KOPT-K1 (cell line): Measurements from ENCODE around the gene ASCL2.
"Not testable (repeated sequence)": the region's sequence is repeated elsewhere in the genome, so short reads cannot be mapped to it uniquely, and the experiment has no call there.

Source experiments
- H3K27ac ChIP-seq: fragments of 200-600 bp; sonication (generic); 2 replicates; pipeline ENCODE4 v1.5.1; 2016; ENCODE audit warnings: antibody characterized with exemption, mild to moderate bottlenecking, low read depth, low read length; ENCODE audit not compliant: poor library complexity, severe bottlenecking
- H3K36me3 ChIP-seq: fragments of 200-600 bp; sonication (generic); 2 replicates; pipeline ENCODE4 v1.5.1; 2017; ENCODE audit warnings: antibody characterized with exemption, mild to moderate bottlenecking, low read length, moderate library complexity; ENCODE audit not compliant: insufficient read depth
- H3K9me3 ChIP-seq: fragments of 200-600 bp; sonication (generic); 2 replicates; pipeline ENCODE4 v1.5.1; 2017; ENCODE audit warnings: antibody characterized with exemption, low read length, mild to moderate bottlenecking; ENCODE audit not compliant: insufficient read depth, poor library complexity, severe bottlenecking

The ASCL2 gene

DNA sequence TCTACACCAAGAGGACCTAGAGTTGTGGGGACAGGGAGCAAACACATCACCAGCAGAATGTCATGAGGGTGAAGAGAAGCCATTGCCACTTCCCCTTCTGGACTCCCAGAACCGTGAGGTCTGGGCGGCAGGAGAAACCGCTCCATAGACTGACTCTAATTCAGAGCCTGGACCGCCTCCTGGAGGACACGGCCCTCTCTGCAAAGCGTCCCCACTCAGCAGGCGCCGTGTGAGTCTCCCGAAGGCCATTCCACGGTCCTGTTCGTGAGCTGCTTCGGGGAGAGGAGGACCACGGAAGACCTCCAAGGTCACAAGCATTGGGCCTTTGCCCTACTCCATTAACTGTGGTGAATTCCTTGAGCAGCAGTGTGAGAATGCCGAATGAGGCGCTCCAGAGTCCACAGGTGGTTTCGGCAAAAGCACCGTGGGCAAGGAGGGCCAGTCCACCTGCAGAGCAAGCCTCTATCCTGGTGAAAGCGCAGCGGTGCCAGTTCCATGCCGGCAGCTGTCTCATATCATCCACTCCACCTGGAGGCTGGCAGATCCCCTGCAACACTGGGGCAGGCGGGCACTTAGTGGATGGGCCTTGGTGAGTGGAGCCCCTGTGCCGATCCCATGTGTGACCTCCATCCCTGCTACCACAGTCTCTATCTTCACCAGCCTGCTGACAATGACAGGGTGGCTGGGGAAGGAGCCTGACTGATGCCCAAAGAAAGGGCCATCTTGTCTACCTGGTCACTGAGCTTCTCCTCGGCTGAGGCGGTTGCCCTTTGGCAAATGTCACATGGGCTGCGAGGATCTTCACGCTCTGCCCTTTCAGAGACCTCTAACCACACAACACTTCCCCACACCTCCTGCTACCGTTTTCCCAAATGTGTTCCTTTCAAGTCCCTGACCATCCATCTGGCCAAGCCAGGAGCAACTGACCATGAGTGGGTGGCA lies 23.9 kb upstream of the ASCL2 start:
- Histone ChIP-seq H3K27ac (no peak overlapping the region), H3K36me3 (no peaks in the 10 kb centered on the region)

DNA sequence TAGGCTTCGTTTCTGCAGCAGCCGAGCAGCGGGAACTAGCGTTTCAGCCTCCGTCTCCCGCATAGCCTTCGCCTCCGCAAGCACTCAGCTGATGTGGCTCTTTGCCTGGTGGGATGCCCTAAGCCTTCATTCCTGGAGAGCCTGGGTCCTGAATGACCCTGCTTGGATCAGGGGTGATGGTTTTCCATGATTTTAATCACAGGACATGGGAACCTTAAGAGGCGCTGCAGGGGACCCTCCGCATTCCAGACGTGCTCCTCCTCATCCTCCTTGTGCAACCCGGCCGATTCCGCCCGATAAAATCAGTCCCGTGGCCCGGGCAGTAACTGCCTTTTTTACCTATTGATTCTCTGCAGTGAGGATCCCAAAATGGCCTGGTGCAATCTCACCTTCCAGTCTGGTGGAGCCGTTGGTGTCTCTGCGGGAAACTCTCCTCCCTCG lies 23.2 kb upstream of the ASCL2 start:
- H3K36me3 ChIP-seq, result no peaks in the 10 kb centered on the region
- H3K27ac ChIP-seq, result no peak overlapping the region
- no peaks in the 10 kb centered on the region for H3K9me3 ChIP-seq

More for the DNA sequence above, 23.9 kb upstream of the ASCL2 start:
- H3K9me3 ChIP-seq, result no peaks in the 10 kb centered on the region

DNA sequence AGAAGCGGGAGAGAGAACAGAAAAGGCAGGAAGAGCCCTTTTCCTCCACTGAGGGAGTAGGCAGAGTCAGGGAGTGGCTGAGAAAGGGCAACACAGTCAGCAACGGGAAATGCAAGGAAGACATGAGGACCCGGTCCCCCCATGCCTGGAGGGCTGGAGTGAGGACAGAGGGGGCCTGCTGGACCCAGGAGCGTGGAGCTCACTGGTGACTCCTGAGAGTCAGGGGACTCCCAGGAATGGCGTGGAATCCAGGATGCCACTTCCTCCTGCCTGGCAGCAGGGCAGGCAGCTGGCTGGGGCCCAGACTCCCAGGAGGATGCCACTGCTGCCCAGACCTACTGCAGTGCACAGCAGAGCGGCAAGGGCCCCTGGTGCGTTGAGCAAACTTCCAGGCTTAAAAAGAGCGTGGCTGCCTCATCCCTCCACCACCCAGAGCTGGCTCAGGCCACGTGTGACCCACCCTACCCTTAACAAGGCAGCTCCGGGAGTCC lies 20.0 kb upstream of the ASCL2 start:
- Histone ChIP-seq H3K27ac (no peak overlapping the region), H3K36me3 (no peaks in the 10 kb centered on the region)

DNA sequence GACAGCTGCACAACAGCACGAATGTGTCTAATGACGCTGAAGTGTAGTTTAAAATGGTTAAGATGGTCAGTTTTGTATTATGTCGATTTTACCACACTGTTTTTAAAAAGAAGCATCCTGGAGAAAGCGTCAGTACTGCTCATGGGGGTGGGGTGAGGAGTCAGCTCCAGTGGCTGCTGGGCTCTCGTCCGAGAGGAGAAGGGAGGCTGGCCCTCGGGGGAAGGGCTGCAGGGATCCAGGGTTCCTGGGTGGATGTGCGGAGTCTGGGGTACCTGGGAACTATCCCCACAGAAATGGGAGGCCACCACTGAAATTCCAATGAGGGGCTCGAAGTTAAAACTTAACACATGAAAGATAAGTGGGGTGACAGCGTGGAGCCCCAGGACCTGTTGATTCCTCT lies 19.5 kb upstream of the ASCL2 start:
- Histone ChIP-seq H3K9me3 (no peaks in the 10 kb centered on the region), H3K27ac (no peak overlapping the region), H3K36me3 (no peaks in the 10 kb centered on the region)

More for the DNA sequence above, 20.0 kb upstream of the ASCL2 start:
- H3K9me3 ChIP-seq, result no peaks in the 10 kb centered on the region

DNA sequence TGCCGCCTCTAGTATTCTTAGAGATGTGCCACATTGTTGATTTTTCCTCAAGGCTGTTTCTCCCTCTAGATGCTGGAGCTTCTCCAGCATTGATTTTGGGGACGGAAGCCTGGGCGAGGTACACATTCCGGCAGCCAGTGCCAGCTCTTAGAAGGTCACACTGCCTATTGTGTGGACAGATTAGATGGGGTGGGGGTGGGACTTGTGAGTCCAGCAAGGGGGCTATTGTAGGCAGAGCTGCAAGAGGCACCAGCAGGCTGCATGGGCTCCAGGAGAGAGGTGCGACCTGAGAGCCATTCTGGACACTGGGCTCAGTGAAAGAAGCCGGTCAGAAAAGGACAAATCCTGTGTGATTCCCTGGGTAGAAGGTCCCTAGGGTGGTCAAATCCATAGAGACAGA lies 19.0 kb upstream of the ASCL2 start:
- Histone ChIP-seq H3K27ac (no peak overlapping the region), H3K36me3 (no peaks in the 10 kb centered on the region), H3K9me3 (no peaks in the 10 kb centered on the region)

DNA sequence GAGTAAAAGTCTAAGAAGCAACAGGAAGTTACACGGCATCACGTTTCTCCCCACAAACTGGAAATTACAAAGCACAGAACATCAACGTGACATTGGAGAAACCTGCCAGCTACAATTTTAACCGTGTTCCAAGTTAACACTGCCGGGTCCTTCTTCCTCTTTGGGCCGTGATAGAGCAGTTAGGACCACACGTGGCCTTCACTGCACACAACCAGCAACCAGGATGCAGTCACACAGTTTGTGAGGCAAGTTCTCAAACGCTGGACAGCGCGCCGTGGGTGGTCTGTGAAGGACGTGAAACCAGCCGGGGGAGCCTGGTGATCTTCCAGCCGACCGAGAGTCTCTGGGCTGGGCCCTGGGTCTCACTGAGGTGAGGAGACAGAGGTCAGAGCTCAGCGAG lies 16.7 kb upstream of the ASCL2 start:
- Histone ChIP-seq H3K27ac (no peak overlapping the region), H3K36me3 (no peaks in the 10 kb centered on the region), H3K9me3 (peaks cover 10% of the 10 kb centered on the region)

DNA sequence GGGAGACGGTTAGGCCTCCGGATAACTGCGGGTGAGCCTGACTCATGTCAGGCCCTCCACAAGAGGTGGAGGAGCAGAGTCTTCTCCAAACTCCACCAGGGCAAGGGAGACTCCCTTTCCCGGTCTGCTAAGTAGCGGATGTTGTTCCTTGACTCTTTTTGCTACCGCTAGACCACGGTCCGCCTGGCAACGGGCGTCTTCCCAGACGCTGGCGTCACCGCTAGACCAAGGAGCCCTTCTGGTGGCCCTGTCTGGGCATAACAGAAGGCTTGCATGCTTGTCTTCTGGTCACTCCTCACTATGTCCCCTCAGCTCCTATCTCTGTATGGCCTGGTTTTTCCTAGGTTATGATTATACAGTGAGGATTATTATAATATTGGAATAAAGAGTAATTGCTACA lies 16.0 kb upstream of the ASCL2 start:
- H3K27ac ChIP-seq, H3K9me3 ChIP-seq, H3K36me3 ChIP-seq: not testable (repeated sequence)

DNA sequence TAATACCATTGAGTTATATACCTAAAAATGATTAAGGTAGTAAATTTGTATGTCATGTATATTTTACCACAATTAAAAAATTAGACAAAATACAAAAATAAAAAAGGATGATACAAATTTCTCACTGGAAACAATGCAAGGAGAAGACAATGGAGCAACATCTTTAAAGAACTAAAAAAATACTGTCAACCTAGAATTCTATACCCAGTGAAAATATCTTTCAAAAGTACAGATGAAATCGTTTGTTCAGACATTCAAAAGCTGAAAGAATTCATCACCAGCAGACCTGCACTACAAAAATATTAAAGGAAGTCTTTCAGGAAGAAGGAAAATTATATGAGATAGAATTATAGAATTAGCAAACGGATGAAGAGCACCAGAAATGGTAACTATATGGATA lies 9.8 kb upstream of the ASCL2 start:
- Histone ChIP-seq H3K9me3 (peaks cover 19% of the 10 kb centered on the region), H3K27ac (no peak overlapping the region), H3K36me3 (no peaks in the 10 kb centered on the region)

DNA sequence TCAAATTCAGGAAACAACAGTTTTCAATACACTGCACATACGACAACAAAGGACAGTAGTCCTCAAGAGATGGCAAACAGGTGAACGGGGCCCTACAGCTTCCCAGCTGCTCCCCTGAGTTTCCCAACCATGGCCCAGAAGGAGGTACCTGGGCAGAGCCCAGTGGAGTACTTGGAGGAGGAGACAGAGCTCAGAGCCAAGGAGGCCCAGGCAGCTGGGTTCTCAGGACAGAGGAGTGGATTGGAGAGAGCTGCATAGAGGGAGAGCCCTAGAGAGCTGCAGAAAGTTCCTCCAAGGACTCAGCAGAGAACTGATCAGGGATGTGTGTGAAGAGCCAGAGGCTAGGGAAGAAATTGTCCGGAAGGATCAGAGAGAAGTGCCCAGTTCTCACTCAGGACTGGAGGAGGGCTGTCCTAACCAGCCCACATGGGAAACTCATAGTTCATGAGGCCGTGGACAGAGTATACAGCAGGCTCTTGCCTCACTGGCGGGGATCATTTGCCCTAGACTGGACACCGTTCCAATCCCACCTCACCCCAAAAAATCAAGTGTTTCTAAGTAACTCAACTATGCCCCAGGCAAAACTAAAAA lies 7.6 kb upstream of the ASCL2 start:
- H3K27ac ChIP-seq, result no peak overlapping the region
- no peaks in the 10 kb centered on the region for H3K36me3 ChIP-seq
- peaks cover 13% of the 10 kb centered on the region for H3K9me3 ChIP-seq

DNA sequence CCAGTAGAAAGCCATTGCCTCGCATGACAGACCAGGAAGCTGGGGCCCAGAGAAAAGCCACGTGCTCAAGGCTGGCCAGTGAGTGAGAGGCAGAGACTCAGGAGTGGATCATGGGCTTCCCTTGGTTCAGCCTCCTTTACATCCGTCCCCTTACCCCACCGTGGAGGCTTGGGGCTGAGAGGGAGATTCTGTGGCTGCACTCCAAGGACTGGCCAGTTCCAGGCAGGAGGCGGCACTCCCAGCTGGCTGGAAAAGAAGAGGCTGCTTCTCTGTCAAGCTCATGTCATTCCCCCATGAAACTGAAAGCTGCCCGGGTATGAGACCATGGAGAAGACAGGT lies 6.6 kb upstream of the ASCL2 start:
- peaks cover 9% of the 10 kb centered on the region for H3K9me3 ChIP-seq
- H3K27ac ChIP-seq, result no peak overlapping the region
- H3K36me3 ChIP-seq, result no peaks in the 10 kb centered on the region

DNA sequence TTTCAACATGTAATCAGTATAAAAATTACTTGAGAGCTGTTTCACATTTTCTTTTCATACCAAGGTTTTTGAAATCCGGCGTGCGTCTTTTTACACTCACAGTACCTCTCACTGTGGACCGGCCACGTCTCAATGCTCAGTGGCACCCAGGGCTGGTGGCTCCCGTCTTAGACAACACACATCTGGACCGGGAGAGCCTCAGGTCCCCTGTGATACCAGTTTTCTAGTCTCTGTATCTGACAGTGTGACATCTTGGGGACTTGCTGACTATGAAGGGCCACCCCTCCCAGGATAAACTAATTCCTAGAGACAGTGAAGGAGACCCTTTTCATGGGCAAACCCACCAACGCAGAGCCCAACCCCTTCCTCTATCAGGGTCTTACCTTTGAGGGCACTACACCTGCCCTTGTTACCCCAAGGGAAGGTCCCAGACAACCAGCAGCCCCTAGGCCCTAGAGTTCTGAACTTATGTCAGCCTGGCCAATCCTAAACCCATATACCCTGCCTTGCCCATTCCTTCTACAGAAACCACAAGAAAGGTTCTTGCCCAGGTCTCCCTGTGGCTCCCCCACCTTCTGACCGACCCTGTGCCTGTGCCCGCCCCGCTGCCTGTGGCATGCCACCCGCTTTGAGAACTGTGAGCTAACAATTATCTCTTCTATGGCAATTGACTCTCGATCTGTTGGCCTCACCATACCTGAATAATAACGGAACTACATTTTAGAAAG lies 6.1 kb upstream of the ASCL2 start:
- peaks cover 9% of the 10 kb centered on the region for H3K9me3 ChIP-seq
- no peak overlapping the region for H3K27ac ChIP-seq
- no peaks in the 10 kb centered on the region for H3K36me3 ChIP-seq

DNA sequence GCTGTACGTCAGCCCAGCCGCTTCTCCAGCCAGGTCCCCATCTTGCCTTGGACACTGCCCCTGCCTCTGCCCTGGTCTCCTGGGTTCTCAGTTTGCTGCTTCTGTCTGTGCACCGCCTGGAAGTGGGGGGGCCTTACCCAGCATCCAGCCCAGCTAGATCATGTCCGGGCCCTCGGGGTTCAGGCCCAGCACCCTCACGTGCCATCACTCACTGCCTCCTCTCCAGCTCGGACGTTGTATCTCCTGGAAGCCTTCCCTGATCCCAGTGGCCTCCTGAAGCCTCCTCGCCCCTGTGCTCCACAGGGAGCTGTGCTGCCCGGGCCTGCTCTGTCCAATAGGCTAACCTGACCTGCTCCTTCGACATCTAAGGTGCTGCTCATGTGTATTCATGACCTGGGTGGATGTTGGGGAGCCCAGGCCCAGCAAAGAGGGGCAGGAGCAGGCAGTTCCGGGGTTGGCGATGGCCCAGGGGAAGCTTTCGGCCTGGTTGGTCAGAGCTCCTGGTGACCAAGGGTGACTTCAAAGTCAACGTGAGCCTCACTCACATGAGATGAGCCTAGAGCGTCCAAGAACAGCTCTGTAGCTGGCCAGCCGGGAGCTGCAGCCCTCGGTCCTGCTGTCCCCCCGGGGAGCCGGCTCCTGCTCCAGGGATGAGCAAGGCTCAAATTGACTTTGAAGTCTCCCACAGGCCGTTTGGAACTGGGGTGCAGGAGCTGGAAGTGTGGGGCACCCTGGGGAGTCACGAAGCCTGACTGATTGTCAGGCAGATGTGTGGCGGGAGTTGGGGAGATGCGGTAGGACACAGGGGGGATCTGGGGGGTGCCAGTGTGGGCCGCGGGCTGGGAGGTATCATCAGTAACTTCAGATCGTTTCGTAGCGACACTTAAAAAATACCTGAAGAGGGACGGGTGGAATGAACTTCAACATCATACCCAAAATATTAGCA lies 5.2 kb upstream of the ASCL2 start:
- Histone ChIP-seq H3K9me3 (peaks cover 9% of the 10 kb centered on the region), H3K27ac (no peak overlapping the region), H3K36me3 (no peaks in the 10 kb centered on the region)

DNA sequence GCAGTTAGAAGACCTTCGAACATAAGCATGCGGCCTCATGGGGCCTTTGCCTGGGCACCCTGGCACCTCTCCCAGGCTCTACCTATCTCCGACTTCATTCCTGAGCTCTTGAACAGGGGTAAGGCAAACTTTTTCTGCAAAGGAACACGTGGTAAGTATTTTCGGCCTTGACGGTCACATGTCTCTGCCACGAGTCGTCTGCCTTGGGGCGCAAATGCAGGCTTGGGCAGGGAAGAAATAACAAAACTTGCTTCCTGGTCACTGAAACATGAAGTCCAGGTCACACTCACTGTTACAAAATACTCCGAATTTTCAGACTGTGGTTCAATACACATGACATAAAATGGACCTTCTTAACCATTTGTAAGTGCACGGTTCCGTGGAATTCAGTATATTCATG lies 3.4 kb upstream of the ASCL2 start:
- no peaks in the 10 kb centered on the region for H3K9me3 ChIP-seq
- no peaks in the 10 kb centered on the region for H3K36me3 ChIP-seq
- H3K27ac ChIP-seq, result no peak overlapping the region

DNA sequence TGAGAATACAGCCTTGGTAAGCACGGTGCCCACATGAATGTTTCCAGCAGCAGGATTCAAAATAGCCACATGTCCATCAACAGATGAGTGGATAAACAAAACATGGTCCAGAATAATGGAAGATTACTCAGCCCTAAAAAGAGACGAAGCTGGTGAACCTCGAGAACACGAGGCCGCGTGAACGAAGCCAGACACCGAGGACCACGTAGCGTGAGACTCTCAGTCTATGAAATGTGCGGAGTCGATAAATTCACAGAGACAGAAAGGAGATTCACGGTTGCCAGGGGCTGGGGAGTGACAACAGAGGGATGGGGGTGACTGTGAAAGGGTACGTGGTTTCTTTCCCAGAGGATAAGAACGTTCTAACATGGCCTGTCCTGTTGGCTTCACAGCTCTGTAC lies 2.9 kb upstream of the ASCL2 start:
- Histone ChIP-seq H3K27ac (no peak overlapping the region), H3K36me3 (no peaks in the 10 kb centered on the region), H3K9me3 (no peaks in the 10 kb centered on the region)
